ENCODE measurements around the gene NTSR1.

The NTSR1 gene

DNA sequence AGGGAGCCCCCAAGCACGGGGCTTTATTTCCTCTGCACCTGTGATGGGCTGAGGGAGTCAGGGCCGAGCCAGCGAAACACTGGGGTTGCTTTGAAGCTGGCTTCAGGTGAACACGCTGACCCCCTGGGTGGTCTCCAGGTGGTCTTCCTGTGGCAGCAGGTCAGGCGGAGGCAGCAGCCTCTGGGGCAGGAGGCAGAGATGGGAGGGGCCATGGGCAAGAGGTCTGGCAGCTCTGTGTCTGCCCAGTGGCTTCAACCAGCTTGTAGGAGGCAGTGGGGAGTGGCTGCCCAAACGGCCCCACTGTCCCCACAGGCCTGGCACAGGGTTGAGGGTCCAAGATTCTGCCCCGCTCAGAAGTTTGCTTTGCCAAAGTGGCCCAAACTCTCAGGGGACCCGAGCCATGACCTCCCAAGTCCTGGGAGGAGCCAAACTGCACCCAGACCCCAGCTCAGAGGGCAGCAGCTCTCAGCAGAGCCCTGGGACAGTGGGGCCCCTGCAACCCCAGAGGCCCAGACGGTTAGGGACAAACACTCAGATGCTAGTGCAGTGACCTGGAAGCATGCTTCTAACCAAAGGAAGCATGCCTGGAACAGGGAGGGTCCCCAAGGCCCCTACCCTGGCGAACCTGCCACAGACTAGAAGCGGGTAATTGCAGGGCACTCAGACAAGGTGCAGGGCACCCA is 15.3 kb downstream of the NTSR1 start:
- TF ChIP-seq, protein P1, sequence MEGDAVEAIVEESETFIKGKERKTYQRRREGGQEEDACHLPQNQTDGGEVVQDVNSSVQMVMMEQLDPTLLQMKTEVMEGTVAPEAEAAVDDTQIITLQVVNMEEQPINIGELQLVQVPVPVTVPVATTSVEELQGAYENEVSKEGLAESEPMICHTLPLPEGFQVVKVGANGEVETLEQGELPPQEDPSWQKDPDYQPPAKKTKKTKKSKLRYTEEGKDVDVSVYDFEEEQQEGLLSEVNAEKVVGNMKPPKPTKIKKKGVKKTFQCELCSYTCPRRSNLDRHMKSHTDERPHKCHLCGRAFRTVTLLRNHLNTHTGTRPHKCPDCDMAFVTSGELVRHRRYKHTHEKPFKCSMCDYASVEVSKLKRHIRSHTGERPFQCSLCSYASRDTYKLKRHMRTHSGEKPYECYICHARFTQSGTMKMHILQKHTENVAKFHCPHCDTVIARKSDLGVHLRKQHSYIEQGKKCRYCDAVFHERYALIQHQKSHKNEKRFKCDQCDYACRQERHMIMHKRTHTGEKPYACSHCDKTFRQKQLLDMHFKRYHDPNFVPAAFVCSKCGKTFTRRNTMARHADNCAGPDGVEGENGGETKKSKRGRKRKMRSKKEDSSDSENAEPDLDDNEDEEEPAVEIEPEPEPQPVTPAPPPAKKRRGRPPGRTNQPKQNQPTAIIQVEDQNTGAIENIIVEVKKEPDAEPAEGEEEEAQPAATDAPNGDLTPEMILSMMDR (IDR thresholded peaks at IDR 0.05; ENCODE audit: insufficient read depth, low read depth, low read length, missing control alignments) = no peak
- H3K4me3 ChIP-seq (ENCODE audit: low read length) = no peak overlapping the region
- DNase-seq (ENCODE audit: low read depth) = no peak

DNA sequence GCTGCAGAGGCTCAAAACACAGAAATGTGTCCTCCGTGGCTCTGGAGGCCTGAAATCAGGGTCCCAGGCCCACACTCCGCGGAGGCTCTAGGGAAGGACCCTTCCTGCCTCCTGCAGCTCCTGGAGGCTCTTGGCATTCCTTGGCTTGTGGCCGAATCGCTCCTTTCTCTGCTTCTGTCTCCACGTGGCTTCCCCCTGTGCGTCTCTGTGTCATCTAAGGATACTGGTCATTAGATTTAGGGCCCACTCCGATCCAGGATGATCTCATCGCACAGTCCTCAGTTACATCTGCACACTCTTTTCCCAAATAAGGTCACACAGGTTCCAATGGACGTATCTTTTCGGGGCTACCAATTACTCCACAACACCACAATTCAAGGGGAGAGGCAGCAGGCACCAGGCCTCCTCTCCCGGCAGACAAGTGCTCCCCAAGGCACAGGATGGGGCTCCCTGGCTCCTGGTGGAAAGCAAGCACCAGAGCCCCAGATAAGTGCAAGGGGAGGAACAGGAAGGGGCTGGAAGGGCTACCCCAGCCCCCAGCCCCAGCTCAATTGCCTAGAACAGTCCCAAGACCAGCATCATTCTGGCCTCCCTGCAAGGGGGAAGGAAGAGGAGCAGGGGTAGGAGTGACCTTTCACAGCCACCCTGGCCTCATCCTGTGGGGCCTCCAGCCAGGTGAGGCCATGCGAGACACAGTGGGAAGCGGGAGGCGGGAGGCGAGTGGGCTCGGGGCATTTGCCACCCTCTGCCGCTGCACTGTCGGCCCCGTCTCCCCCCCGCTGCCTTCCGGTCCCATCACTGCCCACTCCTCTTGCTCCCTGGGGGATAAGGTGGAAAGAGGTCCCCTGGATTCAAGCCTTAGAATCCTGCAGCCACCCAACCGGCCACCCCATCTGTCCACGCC is 16.3 kb downstream of the NTSR1 start:
- no peak overlapping the region for H3K4me3 ChIP-seq (ENCODE audit: low read length)
- TF ChIP-seq, protein P1 (IDR thresholded peaks at IDR 0.05; ENCODE audit: insufficient read depth, low read depth, low read length, missing control alignments) = no peak
- DNase-seq (ENCODE audit: low read depth) = no peak

DNA sequence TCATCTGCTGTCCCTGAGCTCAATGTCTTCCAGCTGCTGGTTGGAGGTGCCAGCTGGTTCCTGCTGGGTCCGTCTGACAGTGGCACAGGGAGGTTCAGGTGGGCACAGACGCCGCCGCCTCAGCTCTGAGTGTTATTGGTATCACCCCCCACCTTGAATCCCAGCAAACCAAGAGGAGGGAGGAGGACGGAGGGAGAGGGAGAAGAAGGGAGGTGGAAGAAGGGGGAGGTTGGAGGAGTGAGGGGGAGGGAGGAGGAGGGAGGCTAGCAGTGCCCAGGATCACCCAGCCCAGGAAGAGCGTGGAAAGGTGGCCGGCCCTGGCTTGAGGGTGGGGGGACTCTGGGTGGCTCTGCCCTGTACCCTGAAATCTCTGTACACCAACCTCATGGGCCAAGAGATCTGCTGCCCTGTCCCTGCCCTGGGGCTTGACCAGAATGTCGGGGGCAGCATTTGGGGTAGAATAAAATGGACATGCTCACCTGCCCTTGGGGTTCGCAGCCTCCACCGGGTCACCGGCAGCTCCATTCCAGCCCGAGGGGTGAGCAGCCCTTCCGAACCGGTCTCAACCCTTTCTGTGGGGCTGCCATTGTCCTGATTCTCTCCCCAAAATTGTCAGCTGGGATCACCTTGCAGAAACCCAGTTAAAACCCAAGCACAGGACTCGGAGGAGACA is 17.1 kb downstream of the NTSR1 start:
- TF ChIP-seq, protein P1 (IDR thresholded peaks at IDR 0.05; ENCODE audit: insufficient read depth, low read depth, low read length, missing control alignments) = no peak
- no peak for DNase-seq (ENCODE audit: low read depth)
- no peak overlapping the region for H3K4me3 ChIP-seq (ENCODE audit: low read length)

DNA sequence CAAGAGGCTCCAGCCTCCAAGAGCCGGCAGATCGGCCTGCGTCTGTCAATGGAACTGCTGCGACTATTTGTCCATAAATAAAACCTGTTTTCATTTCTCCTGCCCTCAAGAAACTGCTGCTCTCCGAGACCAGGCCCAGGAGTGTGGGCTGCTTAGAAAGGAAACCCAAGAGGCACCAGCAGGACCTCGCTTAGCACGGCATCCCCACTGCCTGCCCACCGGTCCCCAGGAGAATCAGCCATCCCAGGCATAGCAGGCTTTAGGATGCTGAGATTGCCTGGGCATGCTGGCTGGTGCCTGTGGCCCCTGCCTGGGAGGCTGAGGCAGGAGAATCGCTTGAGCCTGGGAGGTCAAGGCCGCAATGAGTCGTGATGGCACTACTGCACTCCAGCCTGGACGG is 17.6 kb downstream of the NTSR1 start:
- DNase-seq (ENCODE audit: low read depth) = no peak
- no peak overlapping the region for H3K4me3 ChIP-seq (ENCODE audit: low read length)
- TF ChIP-seq, protein P1 (IDR thresholded peaks at IDR 0.05; ENCODE audit: insufficient read depth, low read depth, low read length, missing control alignments) = no peak

DNA sequence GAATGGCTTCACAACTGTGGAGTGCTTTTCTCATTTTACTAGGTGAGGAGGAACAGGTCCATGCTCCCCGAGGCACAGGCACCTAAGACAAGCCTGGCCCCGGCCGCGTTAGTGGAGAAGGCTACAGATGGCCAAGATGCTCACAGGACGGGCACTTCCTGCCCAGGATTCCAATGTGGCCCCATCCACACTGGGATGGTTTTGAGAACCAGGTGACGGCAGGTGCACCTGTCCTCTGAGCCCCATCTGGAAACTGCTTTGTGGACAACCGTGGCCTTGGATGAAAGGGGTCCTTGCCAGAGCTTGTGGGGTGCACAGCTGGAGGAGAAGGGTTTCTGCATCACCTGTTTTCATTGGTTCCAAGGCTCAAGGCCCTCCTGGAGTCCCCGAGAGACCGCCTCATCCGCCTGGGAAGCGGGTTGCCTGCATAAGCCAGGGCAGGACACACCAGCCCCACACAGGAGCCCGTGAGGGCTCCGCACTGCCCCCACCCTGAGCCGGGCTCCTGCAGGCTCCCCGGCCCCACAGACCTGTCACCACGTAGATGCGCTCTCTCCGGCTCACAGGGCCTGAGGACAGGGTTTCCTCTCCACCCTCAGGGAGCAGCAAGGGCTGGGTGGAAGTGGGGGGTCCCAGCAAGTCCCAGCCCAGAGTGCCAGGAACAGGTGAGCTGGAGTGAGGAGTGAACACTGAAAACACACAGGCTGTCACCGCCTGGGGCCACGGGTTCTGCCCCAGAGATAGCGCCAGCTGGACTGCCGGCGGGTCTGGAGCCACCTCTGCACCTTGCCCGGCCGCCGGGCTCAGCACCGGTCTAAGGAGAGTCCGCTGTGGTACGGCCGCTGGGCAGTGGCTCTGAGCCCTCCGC is 18.3 kb downstream of the NTSR1 start:
- no peak for DNase-seq (ENCODE audit: low read depth)
- TF ChIP-seq, protein P1 (IDR thresholded peaks at IDR 0.05; ENCODE audit: insufficient read depth, low read depth, low read length, missing control alignments) = no peak
- H3K4me3 ChIP-seq (ENCODE audit: low read length) = no peak overlapping the region

DNA sequence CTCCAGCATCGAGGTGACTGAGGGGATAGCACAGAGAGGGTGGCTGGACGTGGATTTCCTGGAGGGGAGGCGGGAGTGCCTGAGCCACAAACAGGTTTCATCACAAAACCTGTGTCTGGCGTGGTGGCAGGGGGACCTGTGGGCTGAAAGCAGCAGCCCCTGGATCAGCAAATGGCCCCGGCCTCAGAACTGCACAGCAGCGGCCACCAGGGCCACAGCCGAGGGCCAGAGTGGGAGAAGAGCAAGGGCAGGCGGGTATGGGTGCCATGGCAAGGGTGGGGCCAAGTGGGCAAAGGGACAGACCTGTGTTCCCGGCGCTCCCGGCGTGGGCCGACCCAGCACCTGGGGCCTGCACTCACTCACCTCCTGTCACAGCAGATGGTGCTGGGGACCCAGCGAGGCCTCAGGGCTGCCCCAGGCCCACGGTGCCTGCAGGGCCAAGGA is 19.0 kb downstream of the NTSR1 start:
- no peak overlapping the region for H3K4me3 ChIP-seq (ENCODE audit: low read length)
- TF ChIP-seq, protein P1 (IDR thresholded peaks at IDR 0.05; ENCODE audit: insufficient read depth, low read depth, low read length, missing control alignments) = no peak

More for the DNA sequence above, 19.0 kb downstream of the NTSR1 start:
- DNase-seq (ENCODE audit: low read depth) = no peak
